ENCODE results near the gene TTC34. TPM values are rescaled to one million over a fixed set of nuclear protein-coding genes. Genes with fewer than 3 reads are reported as not detected.
A peak's percentile ranks its signal among the peaks of the same experiment; 100 is the strongest.

The TTC34 gene, protein sequence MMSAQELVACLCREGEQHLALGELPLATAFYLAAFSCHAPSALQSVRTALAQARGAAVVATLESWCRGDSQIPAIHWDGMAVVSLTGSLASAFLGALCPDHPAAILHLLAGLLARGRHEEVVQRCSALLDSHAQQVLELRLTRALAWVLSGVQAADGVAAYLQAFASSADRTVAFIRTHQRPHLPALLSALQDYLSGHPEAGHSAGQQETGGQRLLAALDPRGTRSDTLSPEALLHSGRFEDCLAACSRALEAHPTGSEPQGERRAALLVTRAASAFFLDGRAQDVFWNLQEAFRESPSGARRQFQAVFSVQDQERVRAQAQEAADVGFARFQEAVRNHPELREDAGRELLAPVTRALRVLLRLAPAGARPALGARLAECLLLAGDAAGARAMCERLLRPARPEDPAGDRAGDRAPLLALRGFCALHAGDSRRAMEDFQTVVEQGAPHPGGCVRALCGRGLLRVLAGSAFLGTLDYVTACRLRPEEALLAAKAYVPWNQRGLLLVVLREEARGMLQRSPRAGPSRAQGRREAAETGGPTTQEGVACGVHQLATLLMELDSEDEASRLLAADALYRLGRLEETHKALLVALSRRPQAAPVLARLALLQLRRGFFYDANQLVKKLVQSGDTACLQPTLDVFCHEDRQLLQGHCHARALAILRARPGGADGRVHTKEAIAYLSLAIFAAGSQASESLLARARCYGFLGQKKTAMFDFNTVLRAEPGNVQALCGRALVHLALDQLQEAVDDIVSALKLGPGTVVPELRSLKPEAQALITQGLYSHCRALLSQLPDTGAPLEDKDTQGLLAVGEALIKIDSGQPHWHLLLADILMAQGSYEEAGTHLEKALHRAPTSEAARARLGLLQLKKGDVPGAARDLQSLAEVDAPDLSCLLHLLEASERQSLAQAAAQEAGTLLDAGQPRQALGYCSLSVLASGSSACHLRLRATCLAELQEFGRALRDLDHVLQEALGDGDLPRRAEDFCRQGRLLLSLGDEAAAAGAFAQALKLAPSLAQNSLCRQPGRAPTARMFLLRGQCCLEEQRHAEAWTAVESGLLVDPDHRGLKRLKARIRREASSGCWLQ
- total RNA-seq, result 1 to 10 TPM in 1 of 2 donors, under 1 TPM in 1; 0.48 to 2.5 TPM

GRCh38 chr1:2801535-2802291 is at the start of gene TTC34:
TTC34 (minus strand) TSS chr1:2801693; CDS start chr1:2800827, 866 bp downstream.
- Mint-ChIP-seq H3K27me3 (peaks cover 14% of the 10 kb centered on the region), H3K36me3 (ENCODE audit: low read depth) (no peaks in the 10 kb centered on the region), H3K9me3 (no peaks in the 10 kb centered on the region), H3K4me3 (no peak within 1 kb of the TSS), H3K4me1 (no peaks in the 10 kb centered on the region), H3K27ac (no peak within 1 kb of the TSS)
- peak; percentile 62 for ATAC-seq (replicated peaks)

DNA sequence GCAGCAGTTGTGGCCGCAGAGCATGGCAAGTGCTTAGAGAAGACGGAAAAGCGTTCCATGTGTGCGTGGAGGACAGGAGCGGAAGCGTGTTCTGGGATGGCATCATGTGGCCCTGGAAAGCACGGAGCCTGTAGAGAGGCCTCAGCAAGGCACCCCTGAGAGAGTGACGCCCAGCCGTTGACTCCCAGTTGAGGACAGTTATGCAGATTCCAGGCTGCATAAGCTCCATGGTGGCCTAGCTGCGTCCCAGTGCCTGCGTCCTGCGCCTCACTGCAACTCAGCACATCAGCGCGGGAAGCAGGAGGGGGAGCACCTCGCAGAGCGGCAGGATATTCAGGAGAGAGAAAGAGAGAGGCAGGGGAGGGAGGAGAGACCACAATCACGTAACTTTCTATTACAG is 49.0 kb upstream of the TTC34 start:
- peaks cover 18% of the 10 kb centered on the region for H3K27me3 Mint-ChIP-seq
- H3K9me3 Mint-ChIP-seq, result no peaks in the 10 kb centered on the region
- no peaks in the 10 kb centered on the region for H3K36me3 Mint-ChIP-seq (ENCODE audit: low read depth)
- no peak overlapping the region for H3K4me3 Mint-ChIP-seq
- no peak for ATAC-seq (replicated peaks)
- no peak overlapping the region for H3K27ac Mint-ChIP-seq
- no peaks in the 10 kb centered on the region for H3K4me1 Mint-ChIP-seq

DNA sequence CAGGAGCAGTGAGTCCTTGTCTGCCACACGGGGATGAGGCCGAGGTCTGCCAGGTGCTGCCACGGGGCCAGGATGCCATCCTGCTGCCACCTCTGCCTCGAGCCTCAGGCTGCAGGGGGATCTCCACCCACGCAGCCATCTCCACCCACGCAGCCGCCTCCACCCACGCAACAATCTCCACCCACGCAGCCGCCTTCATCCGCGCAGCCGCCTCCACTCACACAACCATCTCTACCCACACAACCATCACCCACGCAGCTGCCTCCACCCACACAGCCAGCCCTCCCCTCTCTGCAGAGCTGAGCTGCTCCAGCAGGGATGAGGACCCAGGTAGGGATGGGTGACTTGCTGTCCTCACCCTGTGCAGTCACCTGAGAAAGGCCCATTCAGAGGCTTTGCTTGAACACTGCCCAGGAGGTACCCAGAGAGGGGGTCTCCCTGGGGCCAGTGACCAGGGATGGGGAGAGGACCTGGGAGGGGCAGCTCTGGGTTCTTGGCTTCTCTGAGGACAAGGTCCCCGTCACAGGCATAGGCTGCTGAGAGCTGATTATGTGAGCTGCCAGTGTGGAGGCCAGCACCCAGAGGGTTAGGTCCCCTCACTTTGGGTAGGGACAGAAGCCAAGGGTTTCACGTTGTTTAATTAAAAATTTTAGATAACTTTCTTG is 46.6 kb upstream of the TTC34 start:
- H3K27me3 Mint-ChIP-seq, result peaks cover 18% of the 10 kb centered on the region
- no peaks in the 10 kb centered on the region for H3K4me1 Mint-ChIP-seq
- no peak overlapping the region for H3K4me3 Mint-ChIP-seq
- H3K36me3 Mint-ChIP-seq (ENCODE audit: low read depth), result no peaks in the 10 kb centered on the region
- no peaks in the 10 kb centered on the region for H3K9me3 Mint-ChIP-seq
- no peak for ATAC-seq (replicated peaks)
- no peak overlapping the region for H3K27ac Mint-ChIP-seq

DNA sequence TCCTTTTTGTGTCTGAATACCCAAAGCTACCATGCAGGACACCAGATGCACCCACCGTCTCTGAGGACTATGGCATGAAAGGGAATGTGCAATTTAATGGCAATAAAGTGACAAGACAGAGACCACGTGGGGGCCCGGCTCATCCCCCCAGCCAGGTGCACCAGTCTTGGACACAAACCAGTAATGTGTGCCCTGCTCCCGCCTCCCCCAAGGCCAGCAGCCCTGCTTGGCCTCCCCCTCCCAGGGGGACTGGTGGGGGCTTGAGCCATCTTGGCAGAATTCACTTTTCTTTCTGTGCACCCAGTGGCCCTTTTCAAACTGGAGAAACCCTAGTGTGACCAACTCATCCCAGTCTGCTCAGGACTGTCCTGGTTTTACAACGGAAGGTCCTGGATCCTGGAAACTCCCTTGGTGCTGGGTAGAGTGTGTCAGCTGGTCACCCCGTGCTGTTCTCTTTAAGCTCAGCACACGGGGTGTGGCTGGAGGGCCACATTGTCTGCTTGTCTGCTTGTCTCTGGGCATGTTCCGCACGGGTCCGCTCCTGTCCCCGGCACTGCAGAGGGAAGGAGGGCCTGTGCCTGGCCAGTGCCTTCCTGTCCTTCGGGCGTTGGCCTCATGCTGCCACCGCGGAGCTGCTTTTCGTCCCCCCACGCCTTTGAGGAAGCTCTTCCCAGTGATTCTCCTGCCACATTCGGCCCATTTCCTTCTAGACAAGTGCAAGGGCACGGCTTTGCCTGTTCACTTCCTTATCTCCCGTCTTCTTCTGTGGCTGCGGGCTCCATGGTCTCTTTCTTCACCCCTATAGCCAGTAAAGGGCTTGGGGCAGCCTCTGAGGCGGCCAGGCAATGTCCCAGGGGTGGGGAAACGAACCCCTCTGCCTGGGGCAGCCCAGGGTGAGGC is 45.8 kb upstream of the TTC34 start:
- Mint-ChIP-seq H3K9me3 (no peaks in the 10 kb centered on the region), H3K36me3 (ENCODE audit: low read depth) (no peaks in the 10 kb centered on the region), H3K27ac (no peak overlapping the region), H3K27me3 (peaks cover 18% of the 10 kb centered on the region), H3K4me1 (no peaks in the 10 kb centered on the region), H3K4me3 (no peak overlapping the region)
- no peak for ATAC-seq (replicated peaks)

DNA sequence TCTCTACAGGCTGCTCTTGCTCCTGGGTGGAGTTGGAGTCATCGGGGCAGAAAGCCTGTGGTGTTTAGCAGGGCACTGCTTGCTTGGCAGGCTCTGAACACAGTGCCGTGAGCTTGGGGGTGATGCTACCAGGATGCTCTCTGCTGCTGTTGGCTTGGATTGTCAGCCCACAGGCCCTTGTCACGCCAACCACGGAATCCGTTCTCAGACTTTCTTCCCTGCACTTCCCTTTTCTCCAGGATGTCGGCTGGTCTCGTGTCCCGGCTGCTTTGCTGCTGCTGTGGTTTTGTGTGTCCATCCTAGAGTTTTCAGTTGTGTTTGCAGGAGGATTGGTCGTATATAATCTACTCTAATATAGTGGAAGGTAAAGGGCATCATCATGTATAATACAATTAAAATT is 44.4 kb upstream of the TTC34 start:
- Mint-ChIP-seq H3K4me1 (peaks cover under 1% of the 10 kb centered on the region), H3K27ac (no peak overlapping the region), H3K27me3 (peaks cover 15% of the 10 kb centered on the region), H3K36me3 (ENCODE audit: low read depth) (no peaks in the 10 kb centered on the region), H3K9me3 (no peaks in the 10 kb centered on the region), H3K4me3 (no peak overlapping the region)
- ATAC-seq (replicated peaks), result no peak

DNA sequence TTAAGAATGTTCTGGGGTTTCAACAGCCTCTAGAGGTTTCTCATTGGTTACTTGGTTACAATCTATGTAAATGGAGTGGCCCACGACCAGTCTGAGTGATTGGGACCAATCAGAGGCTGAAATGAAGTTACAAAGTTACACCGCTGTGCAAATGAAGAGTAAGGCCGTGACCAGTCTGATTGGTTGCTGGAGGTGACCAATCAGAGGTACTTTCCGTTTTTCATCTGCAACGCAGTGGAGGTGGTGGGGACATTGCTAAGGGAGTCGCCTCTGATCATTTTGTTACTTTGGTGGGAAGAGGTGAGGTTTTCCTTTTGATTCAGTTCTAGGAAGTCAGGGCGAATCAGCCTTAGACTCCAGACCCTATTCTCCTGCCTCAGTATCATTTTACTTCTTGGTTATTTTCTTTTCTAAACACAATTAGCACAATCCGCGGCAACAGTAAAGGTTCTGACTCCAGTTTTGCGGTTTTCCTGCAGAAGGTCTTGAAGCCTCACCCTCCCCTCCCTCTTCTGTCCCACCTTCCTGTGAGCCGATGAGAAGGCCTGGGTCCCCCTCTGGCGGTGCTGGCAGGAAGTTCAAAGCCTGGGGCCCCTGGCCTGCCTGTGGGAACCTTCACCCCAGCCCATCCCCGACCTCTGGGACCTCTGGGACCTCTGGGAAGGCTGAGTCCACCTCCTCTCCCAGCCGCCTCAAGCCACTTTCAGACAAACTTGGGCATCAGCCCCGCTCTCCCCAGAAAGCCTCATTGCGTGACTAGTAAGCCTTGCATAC is 38.7 kb upstream of the TTC34 start:
- peaks cover 12% of the 10 kb centered on the region for H3K4me1 Mint-ChIP-seq
- no peaks in the 10 kb centered on the region for H3K36me3 Mint-ChIP-seq (ENCODE audit: low read depth)
- H3K9me3 Mint-ChIP-seq, result no peaks in the 10 kb centered on the region
- peak overlapping the region; percentile 69 for H3K4me3 Mint-ChIP-seq
- peak; percentile 96 for ATAC-seq (replicated peaks)
- H3K27me3 Mint-ChIP-seq, result no peaks in the 10 kb centered on the region
- H3K27ac Mint-ChIP-seq, result peak overlapping the region; percentile 70

DNA sequence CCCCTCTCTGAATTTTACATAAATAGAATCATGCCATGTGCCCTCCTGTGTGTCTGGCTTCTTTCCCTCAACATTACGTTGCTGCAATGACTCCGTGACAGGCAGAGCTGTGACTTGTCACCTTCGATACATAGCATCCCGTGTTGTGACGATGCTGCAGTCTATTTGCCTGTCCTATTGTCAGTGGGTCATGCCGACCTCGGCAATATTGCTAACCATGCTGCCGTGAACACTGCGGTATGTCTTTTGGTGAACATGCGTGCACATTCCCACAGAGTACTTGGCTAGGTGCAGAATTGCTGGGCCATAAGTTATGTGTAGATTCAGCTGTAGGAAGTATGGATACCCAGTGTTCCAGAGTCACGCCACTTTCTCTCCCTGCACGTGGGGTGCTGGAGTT is 36.3 kb upstream of the TTC34 start:
- H3K27me3 Mint-ChIP-seq, result no peaks in the 10 kb centered on the region
- H3K4me3 Mint-ChIP-seq, result no peak overlapping the region
- no peaks in the 10 kb centered on the region for H3K9me3 Mint-ChIP-seq
- H3K27ac Mint-ChIP-seq, result no peak overlapping the region
- H3K4me1 Mint-ChIP-seq, result peaks cover 12% of the 10 kb centered on the region
- H3K36me3 Mint-ChIP-seq (ENCODE audit: low read depth), result no peaks in the 10 kb centered on the region
- ATAC-seq (replicated peaks), result no peak

DNA sequence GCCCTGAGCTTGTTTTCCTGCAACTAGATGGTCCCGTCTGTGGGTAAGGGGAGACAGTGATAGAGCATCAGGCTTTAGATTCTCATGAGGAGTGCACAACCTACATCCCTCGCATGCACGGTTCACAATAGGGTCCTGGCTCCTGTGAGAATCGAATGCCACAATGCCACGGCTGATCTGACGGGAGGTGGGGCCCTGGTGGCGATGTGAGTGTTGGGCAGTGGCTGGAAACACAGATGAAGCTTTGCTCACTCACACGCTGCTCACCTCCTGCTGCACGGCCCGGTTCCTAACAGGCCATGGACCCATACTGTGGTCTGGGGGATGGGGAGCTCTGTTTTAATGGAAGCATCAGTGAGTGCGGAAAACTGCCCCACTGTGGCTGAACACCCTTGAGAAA is 35.8 kb upstream of the TTC34 start:
- Mint-ChIP-seq H3K4me3 (no peak overlapping the region), H3K36me3 (ENCODE audit: low read depth) (no peaks in the 10 kb centered on the region), H3K27me3 (no peaks in the 10 kb centered on the region), H3K9me3 (no peaks in the 10 kb centered on the region), H3K27ac (no peak overlapping the region), H3K4me1 (peaks cover 12% of the 10 kb centered on the region)
- no peak for ATAC-seq (replicated peaks)

- Mint-ChIP-seq H3K4me3 (no peak overlapping the region), H3K9me3 (no peaks in the 10 kb centered on the region), H3K27me3 (no peaks in the 10 kb centered on the region), H3K36me3 (ENCODE audit: low read depth) (no peaks in the 10 kb centered on the region), H3K4me1 (peaks cover 12% of the 10 kb centered on the region), H3K27ac (no peak overlapping the region)
- ATAC-seq (replicated peaks), result no peak
These were observed 35.0 kb upstream of the TTC34 start for GRCh38 chr1:2836333-2836970.

DNA sequence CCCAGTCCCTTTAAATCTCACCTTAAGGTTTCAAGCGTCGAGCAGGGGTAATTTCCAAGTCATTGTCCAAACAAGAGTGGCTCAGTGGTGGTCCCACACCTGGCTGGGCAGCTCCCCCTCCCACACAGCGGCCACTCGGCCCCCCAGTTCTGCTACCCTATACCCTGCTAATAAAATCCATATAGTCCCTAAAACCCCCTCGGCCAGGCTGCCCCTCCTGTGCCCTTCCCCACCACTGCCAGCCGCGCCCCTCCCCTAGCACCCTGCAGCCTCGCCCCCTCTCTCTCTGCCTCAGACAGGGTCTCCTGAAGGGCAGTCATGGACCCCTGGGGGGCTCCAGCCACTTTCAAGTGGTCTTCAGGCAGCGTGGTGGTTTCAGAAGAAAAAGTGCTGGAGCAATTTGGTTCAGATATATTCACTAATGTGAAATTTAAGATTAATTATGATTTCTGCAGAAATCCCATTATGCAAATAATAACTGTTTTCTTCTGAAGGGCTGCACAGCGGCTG is 34.2 kb upstream of the TTC34 start:
- H3K27me3 Mint-ChIP-seq, result no peaks in the 10 kb centered on the region
- H3K4me1 Mint-ChIP-seq, result peaks cover 9% of the 10 kb centered on the region
- no peaks in the 10 kb centered on the region for H3K9me3 Mint-ChIP-seq
- H3K27ac Mint-ChIP-seq, result no peak overlapping the region
- no peaks in the 10 kb centered on the region for H3K36me3 Mint-ChIP-seq (ENCODE audit: low read depth)
- H3K4me3 Mint-ChIP-seq, result no peak overlapping the region
- no peak for ATAC-seq (replicated peaks)

GRCh38 chr1:2834741-2835564 is 33.5 kb upstream of the TTC34 start:
- no peaks in the 10 kb centered on the region for H3K36me3 Mint-ChIP-seq (ENCODE audit: low read depth)
- H3K4me1 Mint-ChIP-seq, result peaks cover 2% of the 10 kb centered on the region
- H3K27ac Mint-ChIP-seq, result no peak overlapping the region
- H3K27me3 Mint-ChIP-seq, result no peaks in the 10 kb centered on the region
- no peak overlapping the region for H3K4me3 Mint-ChIP-seq
- H3K9me3 Mint-ChIP-seq, result no peaks in the 10 kb centered on the region
- ATAC-seq (replicated peaks), result no peak
